Keratinocyte (primary cell): ENCODE results near the gene KIF26A. TPM values are rescaled to one million over a fixed set of nuclear protein-coding genes. Genes with fewer than 3 reads are reported as not detected.
"Not testable (repeated sequence)": the region's sequence is repeated elsewhere in the genome, so short reads cannot be mapped to it uniquely, and the experiment has no call there.

Experiments used
- DNase-seq: peaks from one replicate; pipeline ENCODE4 v3.0.0-alpha.2; 2011; ENCODE audit warnings: low read depth, missing footprints, low spot score
- FAIRE-seq: peaks from 2 replicates; lab custom pipeline; 2011; peaks lifted over from hg19 to GRCh38; lab: Jason Lieb, UNC
- H2AFZ ChIP-seq: 2 replicates; pipeline ENCODE4 v1.6.0; 2012; ENCODE audit warnings: low read length, control low read depth, inconsistent platforms; ENCODE audit not compliant: control insufficient read depth
- H3K27ac ChIP-seq: 2 replicates; pipeline ENCODE4 v1.5.1; 2011; ENCODE audit warnings: low read length; ENCODE audit not compliant: control insufficient read depth, insufficient read depth
- H3K27me3 ChIP-seq: 3 replicates; pipeline ENCODE4 v1.6.0; 2011; ENCODE audit warnings: low read length; ENCODE audit not compliant: control insufficient read depth, insufficient read depth; ENCODE audit errors: extremely low read depth
- H3K36me3 ChIP-seq, 2 experiments: 2 replicates in 1 of 2; 3 replicates in 1 of 2; pipeline ENCODE4 v1.5.1; 2011; ENCODE audit warnings: low read length in 2 of 2, mild to moderate bottlenecking in 1 of 2; ENCODE audit not compliant: control insufficient read depth in 2 of 2, insufficient read depth in 2 of 2; ENCODE audit errors: extremely low read depth in 1 of 2
- H3K4me1 ChIP-seq: 3 replicates; pipeline ENCODE4 v1.5.1; 2011; ENCODE audit warnings: low read length; ENCODE audit not compliant: control insufficient read depth, insufficient read depth; ENCODE audit errors: extremely low read depth
- H3K4me2 ChIP-seq: 3 replicates; pipeline ENCODE4 v1.6.0; 2011; ENCODE audit warnings: low read depth, low read length; ENCODE audit not compliant: control insufficient read depth, insufficient read depth; ENCODE audit errors: extremely low read depth
- H3K4me3 ChIP-seq, 3 experiments: fragments of 200-600 bp in 1 of 3; sonication (generic) in 1 of 3; 2 replicates in 2 of 3; 3 replicates in 1 of 3; pipeline ENCODE4 v1.5.1; 2011 to 2016; ENCODE audit warnings: low read length in 3 of 3, mild to moderate bottlenecking in 3 of 3, control low read depth in 2 of 3, inconsistent platforms in 1 of 3, low read depth in 1 of 3, mixed read lengths in 1 of 3, mixed run types in 1 of 3, moderate library complexity in 1 of 3; ENCODE audit not compliant: control insufficient read depth in 2 of 3, insufficient read depth in 2 of 3; ENCODE audit errors: extremely low read depth in 1 of 3
- H3K79me2 ChIP-seq: 2 replicates; pipeline ENCODE4 v1.6.0; 2012; ENCODE audit warnings: low read length; ENCODE audit not compliant: control insufficient read depth, insufficient read depth
- H3K9ac ChIP-seq: 3 replicates; pipeline ENCODE4 v1.6.0; 2011; ENCODE audit warnings: low read length; ENCODE audit not compliant: control insufficient read depth, insufficient read depth; ENCODE audit errors: extremely low read depth
- H3K9me1 ChIP-seq: 3 replicates; pipeline ENCODE4 v1.6.0; 2011; ENCODE audit warnings: low read length; ENCODE audit not compliant: control insufficient read depth, insufficient read depth; ENCODE audit errors: extremely low read depth
- H3K9me3 ChIP-seq: 2 replicates; pipeline ENCODE4 v1.5.1; 2012; ENCODE audit warnings: low read depth, low read length; ENCODE audit not compliant: control insufficient read depth
- H4K20me1 ChIP-seq: 3 replicates; pipeline ENCODE4 v1.6.0; 2011; ENCODE audit warnings: low read length; ENCODE audit not compliant: control insufficient read depth, insufficient read depth; ENCODE audit errors: extremely low read depth
- CTCF ChIP-seq, 3 experiments: IDR thresholded peaks in 1 of 3; conservative IDR thresholded peaks in 1 of 3; optimal IDR thresholded peaks in 1 of 3; 2 replicates in 2 of 3; 3 replicates in 1 of 3; pipeline versions ENCODE3 to v1.5.1; 2011; ENCODE audit warnings: low read length in 3 of 3, mild to moderate bottlenecking in 3 of 3, moderate library complexity in 2 of 3, control low read depth in 1 of 3, inconsistent platforms in 1 of 3; ENCODE audit not compliant: insufficient read depth in 2 of 3; ENCODE audit errors: extremely low read depth in 1 of 3
- EZH2 ChIP-seq: IDR thresholded peaks from one replicate; pipeline ENCODE4 v1.6.1; 2012; ENCODE audit warnings: inconsistent platforms, mild to moderate bottlenecking, low read length, moderate library complexity
- dilution Hi-C: fragments of 300-500 bp; cut with MboI; formaldehyde crosslinking; loops from one replicate; pipeline ENCODE4 v1.7.0; 2020; ENCODE audit warnings: low sequenced_read_pairs; ENCODE audit not compliant: extremely low pct_ligation_motif_present
- polyA plus RNA-seq, 5 experiments: library from polyadenylated mRNA; depleted of rRNA in 3 of 5; stranded (reverse) in 3 of 5; stranded (forward) in 1 of 5; unstranded in 1 of 5; fragments of >200 nt; gene quantifications; 1 replicate in 1 of 5; 2 replicates in 3 of 5; 3 replicates in 1 of 5; pipeline versions ENCODE4 v1.2.1 to v1.2.3, GENCODE V29; 2011 to 2012; ENCODE audit warnings: missing spikeins in 2 of 5, low read depth in 1 of 5, low replicate concordance in 1 of 5

Gene KIF26A
- polyA plus RNA-seq, 1 donor (not counting 4 experiments of a cell fraction or from before 2014, with no cell fraction given), result 0.07 TPM

GRCh38 chr14:104206281-104206904 lies 68.0 kb downstream of the KIF26A start:
- H3K79me2 ChIP-seq, result no peaks in the 10 kb centered on the region
- no peaks in the 10 kb centered on the region for H4K20me1 ChIP-seq
- H3K27me3 ChIP-seq, result no peaks in the 10 kb centered on the region
- H3K9ac ChIP-seq, result no peak overlapping the region
- H3K36me3 ChIP-seq, result no peaks in the 10 kb centered on the region
- DNase-seq (no peak), FAIRE-seq (no peak)
- TF ChIP-seq EZH2, result no peak
- TF ChIP-seq CTCF (optimal IDR thresholded peaks at IDR 0.05 in 1 of 3, IDR thresholded peaks at IDR 0.05 in 1 of 3, conservative IDR thresholded peaks at IDR 0.05 in 1 of 3; ENCODE audit: extremely low read depth in 1 of 3, insufficient read depth in 2 of 3, low read length in 3 of 3), result no peak
- H3K9me1 ChIP-seq, result no peaks in the 10 kb centered on the region
- no peaks in the 10 kb centered on the region for H3K4me1 ChIP-seq
- H3K27ac ChIP-seq, result no peak overlapping the region
- no peaks in the 10 kb centered on the region for H3K9me3 ChIP-seq
- H2AFZ ChIP-seq, result no peak overlapping the region
- H3K4me2 ChIP-seq, result no peak overlapping the region
- H3K4me3 ChIP-seq, result no peak overlapping the region
- dilution Hi-C loops, result no loop called here

GRCh38 chr14:104207142-104208014 lies 69.0 kb downstream of the KIF26A start:
- dilution Hi-C loops, result no loop called here

GRCh38 chr14:104208015-104208295 lies 69.6 kb downstream of the KIF26A start:
- dilution Hi-C loops, result not testable (repeated sequence)

More at GRCh38 chr14:104207142-104208014, 69.0 kb downstream of the KIF26A start:
- no peak overlapping the region for H2AFZ ChIP-seq
- FAIRE-seq, result no peak
- H3K4me3 ChIP-seq, result no peak overlapping the region
- no peak overlapping the region for H3K4me2 ChIP-seq
- TF ChIP-seq CTCF (optimal IDR thresholded peaks at IDR 0.05 in 1 of 3, IDR thresholded peaks at IDR 0.05 in 1 of 3, conservative IDR thresholded peaks at IDR 0.05 in 1 of 3; ENCODE audit: extremely low read depth in 1 of 3, insufficient read depth in 2 of 3, low read length in 3 of 3), result no peak
- TF ChIP-seq EZH2, result no peak
- no peaks in the 10 kb centered on the region for H3K9me3 ChIP-seq
- no peaks in the 10 kb centered on the region for H3K27me3 ChIP-seq
- H3K9ac ChIP-seq, result no peak overlapping the region
- no peaks in the 10 kb centered on the region for H3K36me3 ChIP-seq
- H3K4me1 ChIP-seq, result no peaks in the 10 kb centered on the region
- no peaks in the 10 kb centered on the region for H3K79me2 ChIP-seq
- H3K27ac ChIP-seq, result no peak overlapping the region
- no peak for DNase-seq
- H4K20me1 ChIP-seq, result no peaks in the 10 kb centered on the region
- H3K9me1 ChIP-seq, result no peaks in the 10 kb centered on the region

More at GRCh38 chr14:104208015-104208295, 69.6 kb downstream of the KIF26A start:
- H3K4me1 ChIP-seq, H3K79me2 ChIP-seq, H3K36me3 ChIP-seq, DNase-seq, H3K9me3 ChIP-seq, H3K4me2 ChIP-seq, H3K9ac ChIP-seq, H4K20me1 ChIP-seq, H2AFZ ChIP-seq, H3K27me3 ChIP-seq, FAIRE-seq, H3K27ac ChIP-seq, H3K9me1 ChIP-seq, H3K4me3 ChIP-seq: not testable (repeated sequence)
